ENCODE results near the gene BCL2L13. TPM values are rescaled to one million over a fixed set of nuclear protein-coding genes. Genes with fewer than 3 reads are reported as not detected.

BCL2L13 gene
- total RNA-seq, 1 experiment from 2014 or later, result 38.1 TPM

DNA sequence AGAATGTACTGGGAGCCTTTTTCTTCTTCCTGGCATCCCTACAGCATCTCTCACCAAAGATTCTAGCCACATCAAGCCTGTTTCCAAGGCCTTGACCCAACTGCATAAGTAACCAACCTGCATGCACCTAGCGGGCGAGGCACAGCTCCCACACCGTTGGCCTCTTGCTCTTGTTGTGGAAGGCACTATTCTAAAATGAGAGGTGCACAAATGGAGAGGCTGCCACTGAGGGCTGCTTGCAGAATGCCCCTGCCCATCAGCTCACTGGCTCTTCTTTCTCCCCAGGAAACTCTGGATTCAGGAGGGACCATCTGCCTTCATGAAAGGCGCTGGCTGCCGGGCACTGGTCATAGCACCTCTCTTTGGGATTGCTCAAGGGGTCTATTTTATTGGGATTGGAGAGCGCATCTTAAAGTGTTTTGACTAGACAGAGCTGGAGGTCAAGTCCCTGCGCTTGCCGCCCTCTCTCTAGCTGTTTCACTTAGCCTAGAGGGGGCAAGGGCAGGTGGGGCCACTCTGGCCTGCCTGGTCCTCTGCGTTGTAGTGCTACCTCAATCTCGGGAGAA, 48.7 kb upstream of the BCL2L13 start (continued):
- TF ChIP-seq ZBTB21 (CRISPR knock-in tag; IDR thresholded peaks at IDR 0.05; ENCODE audit: borderline replicate concordance) (no peak), ZNF138 (CRISPR knock-in tag; conservative IDR thresholded peaks at IDR 0.05) (no peak), ETV6 (CRISPR knock-in tag; IDR thresholded peaks at IDR 0.05) (no peak), IRF2 (CRISPR knock-in tag; IDR thresholded peaks at IDR 0.05; ENCODE audit: borderline replicate concordance, low read depth) (no peak)
- TF ChIP-seq, protein P1, sequence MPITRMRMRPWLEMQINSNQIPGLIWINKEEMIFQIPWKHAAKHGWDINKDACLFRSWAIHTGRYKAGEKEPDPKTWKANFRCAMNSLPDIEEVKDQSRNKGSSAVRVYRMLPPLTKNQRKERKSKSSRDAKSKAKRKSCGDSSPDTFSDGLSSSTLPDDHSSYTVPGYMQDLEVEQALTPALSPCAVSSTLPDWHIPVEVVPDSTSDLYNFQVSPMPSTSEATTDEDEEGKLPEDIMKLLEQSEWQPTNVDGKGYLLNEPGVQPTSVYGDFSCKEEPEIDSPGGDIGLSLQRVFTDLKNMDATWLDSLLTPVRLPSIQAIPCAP (CRISPR knock-in tag; IDR thresholded peaks at IDR 0.05), result no peak

DNA sequence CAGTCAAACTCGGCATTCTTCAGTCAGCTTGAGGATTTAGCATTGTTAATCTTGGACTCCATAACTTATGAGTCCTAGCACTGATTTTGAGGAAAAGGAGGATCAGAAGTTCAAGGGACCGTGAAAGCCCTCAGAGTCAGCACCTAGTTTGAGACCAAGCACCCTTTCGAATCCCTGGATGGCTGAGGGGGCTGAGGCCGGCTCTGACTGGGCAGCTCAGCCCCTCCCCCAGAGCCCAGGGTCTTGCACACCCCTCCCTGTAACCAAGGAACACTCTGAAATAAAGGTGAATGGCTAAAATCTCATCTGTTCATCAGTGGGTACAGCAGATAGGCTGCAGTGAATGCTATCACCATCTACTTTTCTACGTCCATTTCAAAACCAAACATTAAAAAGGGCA, 48.0 kb upstream of the BCL2L13 start:
- H3K36me3 Mint-ChIP-seq, result peaks cover 41% of the 10 kb centered on the region
- no peak for ATAC-seq
- CTCF ChIA-PET, result interaction anchor here (0.9 to 1.3 kb wide), 1 partner anchor 32 kb away, joined by 4 to 5 read pairs; no protein-coding TSS in a partner anchor

GRCh38 chr22:17592201-17592600, 46.4 kb upstream of the BCL2L13 start:
- POLR2A ChIA-PET, result no interaction called here
- no peak overlapping the region for H3K4me3 Mint-ChIP-seq
- H3K9me3 Mint-ChIP-seq, result no peaks in the 10 kb centered on the region
- H3K27me3 Mint-ChIP-seq (ENCODE audit: low read depth), result no peaks in the 10 kb centered on the region
- H3K4me1 Mint-ChIP-seq, result no peaks in the 10 kb centered on the region
- peaks cover 53% of the 10 kb centered on the region for H3K36me3 Mint-ChIP-seq
- H3K27ac Mint-ChIP-seq, result no peak overlapping the region
- DNase-seq (ENCODE audit: low spot score) (no peak), ATAC-seq (no peak)
- CTCF ChIA-PET, result interaction anchor here (0.7 kb wide), 1 partner anchor 517 kb away, joined by 3 read pairs; no protein-coding TSS in a partner anchor
- TF ChIP-seq HMGA2 (CRISPR knock-in tag; IDR thresholded peaks at IDR 0.05) (no peak), ZNF416 (CRISPR knock-in tag; IDR thresholded peaks at IDR 0.05) (no peak), CREM (CRISPR knock-in tag; IDR thresholded peaks at IDR 0.05) (no peak), ZSCAN18 (CRISPR knock-in tag; IDR thresholded peaks at IDR 0.05) (no peak), NR1H2 (CRISPR knock-in tag; IDR thresholded peaks at IDR 0.05) (no peak), SOX15 (CRISPR knock-in tag; IDR thresholded peaks at IDR 0.05) (no peak), NR3C1 (CRISPR knock-in tag; conservative IDR thresholded peaks at IDR 0.05; ENCODE audit: low read depth) (no peak), MXD4 (CRISPR knock-in tag; IDR thresholded peaks at IDR 0.05; ENCODE audit: borderline replicate concordance) (no peak), ZNF396 (CRISPR knock-in tag; IDR thresholded peaks at IDR 0.05; ENCODE audit: borderline replicate concordance) (no peak), TEAD1 (CRISPR knock-in tag; IDR thresholded peaks at IDR 0.05) (no peak), AR (CRISPR knock-in tag; IDR thresholded peaks at IDR 0.05) (no peak), MYBL2 (CRISPR knock-in tag; IDR thresholded peaks at IDR 0.05) (no peak)
- TF ChIP-seq, protein P2, sequence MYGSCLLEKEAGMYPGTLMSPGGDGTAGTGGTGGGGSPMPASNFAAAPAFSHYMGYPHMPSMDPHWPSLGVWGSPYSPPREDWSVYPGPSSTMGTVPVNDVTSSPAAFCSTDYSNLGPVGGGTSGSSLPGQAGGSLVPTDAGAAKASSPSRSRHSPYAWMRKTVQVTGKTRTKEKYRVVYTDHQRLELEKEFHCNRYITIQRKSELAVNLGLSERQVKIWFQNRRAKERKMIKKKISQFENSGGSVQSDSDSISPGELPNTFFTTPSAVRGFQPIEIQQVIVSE (CRISPR knock-in tag; IDR thresholded peaks at IDR 0.05; ENCODE audit: borderline replicate concordance), result no peak
- TF ChIP-seq, protein P3, sequence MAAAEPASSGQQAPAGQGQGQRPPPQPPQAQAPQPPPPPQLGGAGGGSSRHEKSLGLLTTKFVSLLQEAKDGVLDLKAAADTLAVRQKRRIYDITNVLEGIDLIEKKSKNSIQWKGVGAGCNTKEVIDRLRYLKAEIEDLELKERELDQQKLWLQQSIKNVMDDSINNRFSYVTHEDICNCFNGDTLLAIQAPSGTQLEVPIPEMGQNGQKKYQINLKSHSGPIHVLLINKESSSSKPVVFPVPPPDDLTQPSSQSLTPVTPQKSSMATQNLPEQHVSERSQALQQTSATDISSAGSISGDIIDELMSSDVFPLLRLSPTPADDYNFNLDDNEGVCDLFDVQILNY (CRISPR knock-in tag; IDR thresholded peaks at IDR 0.05), result no peak
- TF ChIP-seq, protein P4, sequence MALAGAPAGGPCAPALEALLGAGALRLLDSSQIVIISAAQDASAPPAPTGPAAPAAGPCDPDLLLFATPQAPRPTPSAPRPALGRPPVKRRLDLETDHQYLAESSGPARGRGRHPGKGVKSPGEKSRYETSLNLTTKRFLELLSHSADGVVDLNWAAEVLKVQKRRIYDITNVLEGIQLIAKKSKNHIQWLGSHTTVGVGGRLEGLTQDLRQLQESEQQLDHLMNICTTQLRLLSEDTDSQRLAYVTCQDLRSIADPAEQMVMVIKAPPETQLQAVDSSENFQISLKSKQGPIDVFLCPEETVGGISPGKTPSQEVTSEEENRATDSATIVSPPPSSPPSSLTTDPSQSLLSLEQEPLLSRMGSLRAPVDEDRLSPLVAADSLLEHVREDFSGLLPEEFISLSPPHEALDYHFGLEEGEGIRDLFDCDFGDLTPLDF (CRISPR knock-in tag; IDR thresholded peaks at IDR 0.05), result no peak

More for the DNA sequence above, 48.0 kb upstream of the BCL2L13 start:
- POLR2A ChIA-PET, result no interaction called here
- no peak for DNase-seq (ENCODE audit: low spot score)
- Mint-ChIP-seq H3K27ac (peak overlapping the region; percentile 26; the same call in 1 of the 2 replicates), H3K4me1 (no peaks in the 10 kb centered on the region), H3K9me3 (no peaks in the 10 kb centered on the region), H3K27me3 (ENCODE audit: low read depth) (no peaks in the 10 kb centered on the region), H3K4me3 (no peak overlapping the region)
- no peak for TF ChIP-seq FOXP4 (CRISPR knock-in tag; IDR thresholded peaks at IDR 0.05)
- TF ChIP-seq HMGA2 (CRISPR knock-in tag; IDR thresholded peaks at IDR 0.05), result no peak
